GM10847 (cell line): Measurements from ENCODE around the gene EIF4E1B.

Experiments used
- POLR2A ChIP-seq: IDR thresholded peaks from 2 replicates; pipeline ENCODE4 v1.6.1; 2011; ENCODE audit not compliant: insufficient read length; ENCODE audit errors: extremely low read depth

Gene EIF4E1B

GRCh38 chr5:176660530-176660859, 30.0 kb downstream of the EIF4E1B start:
- no peak for TF ChIP-seq POLR2A

DNA sequence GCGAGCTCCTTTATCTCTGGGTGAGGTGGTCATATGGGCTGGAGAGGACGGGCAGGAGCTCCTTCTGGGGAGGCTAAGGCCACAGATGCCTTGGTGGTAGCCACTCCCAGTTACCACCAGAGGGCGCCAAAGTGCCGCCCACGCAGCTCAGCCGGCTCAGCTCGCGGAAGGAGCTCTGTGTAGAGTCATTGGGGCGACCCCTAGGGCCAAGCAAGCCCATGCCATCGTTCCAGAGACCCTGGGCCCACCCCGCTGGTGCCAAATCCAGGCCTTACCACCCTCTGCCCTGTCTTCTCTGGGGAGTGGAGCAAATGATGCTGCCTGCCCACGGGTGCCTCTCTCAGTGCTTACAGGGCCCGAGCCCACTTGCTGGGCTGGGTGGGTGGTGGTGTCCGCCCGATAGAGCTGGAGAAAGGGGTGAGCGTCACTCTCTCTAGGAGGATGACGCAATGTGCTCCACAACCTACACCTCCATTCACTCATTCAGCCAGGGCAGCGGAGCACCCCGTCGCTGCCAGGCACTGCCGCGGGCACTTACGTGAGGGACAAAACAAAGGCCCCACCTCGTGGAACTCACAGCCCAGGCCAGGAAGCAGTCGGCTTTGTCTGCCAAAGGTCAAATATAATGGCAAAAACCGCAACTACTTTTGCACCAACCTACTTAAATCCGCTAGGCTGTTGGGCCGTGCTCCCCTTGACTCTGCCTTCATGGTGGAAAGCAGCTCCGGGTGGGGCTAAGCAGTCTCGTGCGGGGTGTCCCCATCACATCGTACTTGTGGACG, 30.6 kb downstream of the EIF4E1B start:
- no peak for TF ChIP-seq POLR2A

DNA sequence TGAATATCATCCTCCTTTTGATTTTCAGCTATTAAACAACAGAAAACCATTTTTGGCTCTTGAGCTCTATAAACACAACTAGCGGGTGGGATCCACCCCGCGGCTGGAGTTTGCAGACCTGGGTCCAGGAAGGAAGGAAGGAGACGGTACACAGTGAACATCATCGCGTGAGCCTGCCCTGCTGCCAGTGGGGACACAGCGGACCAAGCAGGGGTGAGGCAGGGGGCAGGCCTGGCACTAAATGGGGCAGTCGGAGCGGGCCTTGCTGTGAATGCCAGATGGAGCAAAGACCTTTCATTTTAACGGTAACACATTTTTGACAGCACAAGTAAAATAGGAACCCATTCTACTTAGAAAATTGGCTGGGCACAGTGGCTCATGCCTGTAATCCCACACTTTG, 31.2 kb downstream of the EIF4E1B start:
- TF ChIP-seq POLR2A, result no peak

DNA sequence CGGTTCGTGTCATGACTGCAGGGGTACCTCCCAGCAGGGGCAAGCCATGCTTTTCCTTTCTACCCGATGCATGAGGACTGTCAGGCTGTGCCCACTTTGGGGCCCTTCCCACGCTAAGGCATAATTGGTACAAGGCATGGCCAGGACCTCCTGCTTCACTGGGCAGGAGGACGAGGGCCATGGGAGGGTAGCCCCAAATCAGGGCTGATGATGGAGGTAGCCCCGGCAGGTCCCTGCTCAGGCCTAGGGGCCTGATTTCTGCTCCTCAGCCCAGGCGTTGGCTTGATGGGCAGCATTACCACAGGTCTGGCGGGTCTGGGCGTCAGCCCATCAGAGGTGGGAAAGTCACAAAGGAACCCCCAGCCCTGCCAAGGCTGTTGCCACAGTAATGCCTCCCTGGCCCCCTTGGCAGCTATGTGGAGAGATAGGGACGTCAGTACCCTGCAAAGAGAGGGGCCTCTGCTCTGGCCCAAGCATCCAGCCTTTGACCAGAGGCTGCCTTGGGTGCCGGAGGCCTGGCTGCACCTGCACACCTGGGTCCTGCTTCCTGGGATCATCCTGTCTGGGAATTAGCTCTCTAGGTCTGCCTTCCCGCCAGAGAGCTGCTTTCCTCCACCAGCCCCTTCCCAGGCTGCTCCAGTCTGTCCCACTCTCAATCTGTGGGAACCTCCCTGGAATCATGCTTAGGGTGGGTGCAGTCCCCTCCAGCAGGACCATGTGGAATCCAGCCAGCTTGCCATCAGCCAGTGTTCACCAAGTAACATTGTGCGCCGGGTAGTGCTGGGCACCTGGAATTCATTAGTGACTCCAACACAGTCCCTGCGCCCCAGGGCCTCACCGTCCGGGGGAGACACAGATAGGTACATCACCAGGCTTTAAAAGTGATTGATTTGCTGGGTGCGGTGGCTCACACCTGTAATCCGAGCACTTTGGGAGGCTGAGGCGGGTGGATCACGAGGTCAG, 32.2 kb downstream of the EIF4E1B start:
- no peak for TF ChIP-seq POLR2A

GRCh38 chr5:176663566-176663965, 33.1 kb downstream of the EIF4E1B start:
- no peak for TF ChIP-seq POLR2A

DNA sequence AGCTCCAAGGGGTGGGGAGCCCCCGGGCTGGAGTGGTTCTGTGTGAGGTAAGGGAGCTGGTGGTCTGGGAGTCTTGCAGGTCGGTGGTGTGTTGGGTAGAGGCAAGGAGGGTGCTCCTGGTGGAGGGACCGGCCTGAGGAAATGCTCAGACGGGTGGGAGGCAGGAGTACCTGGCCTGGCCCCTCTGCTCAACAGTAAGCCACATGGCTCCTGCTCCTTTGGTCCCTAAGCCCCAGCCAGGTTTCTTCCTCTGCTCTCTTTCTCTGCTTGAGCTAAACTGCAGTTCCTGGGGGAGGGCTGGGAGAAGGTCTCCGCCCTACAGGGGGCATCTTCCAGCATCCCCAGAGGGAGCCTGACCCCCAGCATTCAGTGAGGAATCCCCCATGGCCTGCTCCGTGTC, 34.0 kb downstream of the EIF4E1B start:
- TF ChIP-seq POLR2A, result no peak

DNA sequence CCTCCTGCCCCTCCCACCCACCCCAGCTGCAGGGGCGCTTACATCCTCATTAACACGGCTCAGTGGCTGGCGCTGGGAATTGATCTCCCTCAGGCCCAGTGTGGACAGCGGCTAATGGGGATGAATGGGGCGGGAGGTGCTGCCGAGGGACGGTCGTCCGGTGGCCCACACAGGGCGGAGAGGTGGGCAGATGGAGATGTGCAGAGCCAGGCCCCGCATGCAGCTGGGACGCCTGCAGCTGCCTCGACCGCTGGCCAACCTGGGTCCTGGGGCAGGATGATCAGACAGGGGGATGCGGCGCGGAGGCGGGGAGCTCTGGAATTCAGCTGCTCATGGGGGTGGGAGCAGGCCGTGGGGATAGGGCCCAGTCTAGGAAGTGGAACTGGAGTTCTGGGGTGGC, 34.4 kb downstream of the EIF4E1B start:
- no peak for TF ChIP-seq POLR2A

DNA sequence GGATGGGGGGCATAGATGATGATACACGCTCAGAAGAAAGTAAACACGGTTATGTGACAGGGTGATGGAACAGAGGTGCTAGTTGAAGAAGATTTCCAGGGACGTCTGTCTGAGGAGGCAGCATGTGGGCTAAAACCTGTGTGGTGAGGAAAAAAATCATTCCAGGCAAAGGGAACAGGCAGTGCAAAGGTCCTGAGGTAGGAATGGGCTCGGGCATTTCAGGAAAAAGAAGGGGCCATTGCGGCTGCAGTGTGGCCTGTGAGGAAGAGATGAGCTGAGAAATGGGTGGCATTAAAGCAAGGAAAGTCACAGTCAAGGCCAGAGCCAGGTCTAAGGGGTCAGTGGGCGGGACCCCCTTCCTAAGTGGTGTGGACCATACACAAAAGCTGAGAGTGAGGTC, 35.0 kb downstream of the EIF4E1B start:
- TF ChIP-seq POLR2A, result no peak

DNA sequence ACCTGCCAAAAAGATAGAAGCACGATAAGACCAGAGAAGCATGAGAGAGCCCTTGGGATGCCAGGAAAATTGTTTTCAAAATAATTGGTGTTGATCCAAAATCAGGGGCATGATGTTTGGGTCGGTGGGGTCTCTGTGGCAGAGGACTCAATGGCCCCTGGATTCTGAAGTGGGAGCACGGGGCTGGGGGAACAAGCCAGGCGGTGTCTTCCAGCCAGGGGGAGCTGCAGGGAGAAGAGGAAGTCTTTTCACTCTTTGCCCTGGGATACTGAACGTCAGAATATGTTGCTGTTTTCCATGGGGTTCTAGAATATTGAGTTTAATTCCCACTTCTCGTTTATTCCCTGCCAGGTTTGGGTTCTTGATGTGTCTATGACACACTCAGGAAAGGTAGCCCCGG, 37.2 kb downstream of the EIF4E1B start:
- TF ChIP-seq POLR2A, result no peak

- TF ChIP-seq POLR2A, result no peak
These were observed 40.0 kb downstream of the EIF4E1B start for GRCh38 chr5:176670449-176670848.

- no peak for TF ChIP-seq POLR2A
These were observed 40.9 kb downstream of the EIF4E1B start for GRCh38 chr5:176671399-176671798.

GRCh38 chr5:176671890-176672747, 41.6 kb downstream of the EIF4E1B start:
- TF ChIP-seq POLR2A, result no peak

GRCh38 chr5:176673651-176674583, 43.4 kb downstream of the EIF4E1B start:
- TF ChIP-seq POLR2A, result no peak

- TF ChIP-seq POLR2A, result no peak
These were observed 44.3 kb downstream of the EIF4E1B start for GRCh38 chr5:176674799-176675198.
